Left ventricle myocardium inferior (tissue), 1 donor: ENCODE measurements around the gene MSTN. TPM values are rescaled to one million over a fixed set of nuclear protein-coding genes. Genes with fewer than 3 reads are reported as not detected.

ENCODE experiments used
- DNase-seq: peaks from one replicate; pipeline ENCODE4 v3.0.0-alpha.2; 2020
- H3K27ac ChIP-seq: fragments of 200-600 bp; replicated peaks from 2 replicates; pipeline ENCODE4 v1.8.0; 2021
- H3K27me3 ChIP-seq: fragments of 200-600 bp; 2 replicates; pipeline ENCODE4 v1.8.0; 2021; ENCODE audit warnings: low read depth
- H3K36me3 ChIP-seq: fragments of 200-600 bp; 2 replicates; pipeline ENCODE4 v1.8.0; 2021
- H3K4me1 ChIP-seq: fragments of 200-600 bp; 2 replicates; pipeline ENCODE4 v1.8.0; 2021
- H3K4me3 ChIP-seq: fragments of 200-600 bp; 2 replicates; pipeline ENCODE4 v1.8.0; 2021; ENCODE audit warnings: mild to moderate bottlenecking, moderate library complexity
- H3K9me3 ChIP-seq: fragments of 200-600 bp; replicated peaks from 2 replicates; pipeline ENCODE4 v1.8.0; 2021
- CTCF ChIP-seq: fragments of 200-600 bp; IDR thresholded peaks from 2 replicates; pipeline ENCODE4 v1.8.0; 2021; ENCODE audit warnings: antibody characterized with exemption, mild to moderate bottlenecking, borderline replicate concordance
- intact Hi-C: fragments of 100-400 bp; cut with micrococcal nuclease; formaldehyde crosslinking; loops from one replicate; pipeline ENCODE4 v1.11.0; 2022
- long read RNA-seq: library from polyadenylated mRNA; unstranded; transcript quantifications from one replicate; pipeline ENCODE4 v2.0.0, GENCODE V29; 2021
- total RNA-seq: library from RNA; stranded (reverse); fragmentation: NEBNext Ultra II Directional; extraction: Animal tissue kit (Norgen Biotek cat#: 25700); gene quantifications from one replicate; pipeline ENCODE4 v1.2.1, GENCODE V29; 2021
- donor health status: DM: no; HTN: yes; CAD: no; lungs with severe emphysema.

The MSTN gene
- total RNA-seq: not detected
- long read RNA-seq: 0 reads

- H3K27ac ChIP-seq: no peak within 1 kb of the TSS
Observed at GRCh38 chr2:190062601-190063000, at the start of gene MSTN. Gene MSTN (minus strand): TSS chr2:190062729. CDS start chr2:190062596, 133 bp downstream.

GRCh38 chr2:190111166-190111565, 48.6 kb upstream of the MSTN start:
- H3K4me3 ChIP-seq: no peak overlapping the region
- H3K9me3 ChIP-seq: no peaks in the 10 kb centered on the region
- H3K27me3 ChIP-seq: no peaks in the 10 kb centered on the region
- DNase-seq: no peak
- intact Hi-C loops: no loop called here
- no peak for TF ChIP-seq CTCF
- H3K27ac ChIP-seq: no peak overlapping the region
- H3K36me3 ChIP-seq: no peaks in the 10 kb centered on the region
- no peaks in the 10 kb centered on the region for H3K4me1 ChIP-seq

More at GRCh38 chr2:190062601-190063000, at the start of gene MSTN:
- Histone ChIP-seq H3K36me3 (no peaks in the 10 kb centered on the region), H3K4me3 (no peak within 1 kb of the TSS), H3K9me3 (no peaks in the 10 kb centered on the region), H3K4me1 (no peaks in the 10 kb centered on the region), H3K27me3 (no peaks in the 10 kb centered on the region)
- intact Hi-C loops: no loop called here
- DNase-seq: no peak
- no peak for TF ChIP-seq CTCF

- H3K9me3 ChIP-seq: no peaks in the 10 kb centered on the region
- no peaks in the 10 kb centered on the region for H3K27me3 ChIP-seq
- no peak for DNase-seq
- no peak for TF ChIP-seq CTCF
- H3K4me1 ChIP-seq: no peaks in the 10 kb centered on the region
- H3K4me3 ChIP-seq: no peak overlapping the region
- intact Hi-C loops: no loop called here
- H3K27ac ChIP-seq: no peak overlapping the region
- no peaks in the 10 kb centered on the region for H3K36me3 ChIP-seq
Observed at GRCh38 chr2:190110699-190111098, 48.2 kb upstream of the MSTN start.

- Histone ChIP-seq H3K27ac (no peak overlapping the region), H3K4me1 (no peaks in the 10 kb centered on the region), H3K4me3 (no peak overlapping the region), H3K36me3 (no peaks in the 10 kb centered on the region), H3K9me3 (no peaks in the 10 kb centered on the region), H3K27me3 (no peaks in the 10 kb centered on the region)
- intact Hi-C loops: no loop called here
- TF ChIP-seq CTCF: no peak
- DNase-seq: no peak
Observed at GRCh38 chr2:190110131-190110530, 47.6 kb upstream of the MSTN start.

GRCh38 chr2:190107409-190107808, 44.9 kb upstream of the MSTN start:
- Histone ChIP-seq H3K36me3 (no peaks in the 10 kb centered on the region), H3K4me1 (no peaks in the 10 kb centered on the region), H3K4me3 (no peak overlapping the region), H3K9me3 (peaks cover under 1% of the 10 kb centered on the region), H3K27ac (no peak overlapping the region), H3K27me3 (no peaks in the 10 kb centered on the region)
- no peak for DNase-seq
- no peak for TF ChIP-seq CTCF
- intact Hi-C loops: no loop called here

- TF ChIP-seq CTCF: no peak
- DNase-seq: no peak
- H3K4me3 ChIP-seq: no peak overlapping the region
- no peak overlapping the region for H3K27ac ChIP-seq
- no peaks in the 10 kb centered on the region for H3K4me1 ChIP-seq
- no peaks in the 10 kb centered on the region for H3K36me3 ChIP-seq
- H3K27me3 ChIP-seq: no peaks in the 10 kb centered on the region
- intact Hi-C loops: no loop called here
- peaks cover 6% of the 10 kb centered on the region for H3K9me3 ChIP-seq
Observed at GRCh38 chr2:190106783-190107182, 44.3 kb upstream of the MSTN start.
